ENCODE results near the gene ZNF445.
"Not testable (repeated sequence)": the region's sequence is repeated elsewhere in the genome, so short reads cannot be mapped to it uniquely, and the experiment has no call there.

ZNF445 gene

GRCh38 chr3:44409640-44410410 lies 67.6 kb downstream of the ZNF445 start:
- no peak for TF ChIP-seq CTCF (IDR thresholded peaks at IDR 0.05; ENCODE audit: low read depth, low read length)
- DNase-seq (ENCODE audit: extremely low read depth, low read depth) = no peak

GRCh38 chr3:44402548-44402947 lies 74.9 kb downstream of the ZNF445 start:
- DNase-seq (ENCODE audit: extremely low read depth, low read depth) = no peak
- TF ChIP-seq CTCF (IDR thresholded peaks at IDR 0.05; ENCODE audit: low read depth, low read length) = no peak

- no peak for TF ChIP-seq CTCF (IDR thresholded peaks at IDR 0.05; ENCODE audit: low read depth, low read length)
- DNase-seq (ENCODE audit: extremely low read depth, low read depth) = no peak
Observed at GRCh38 chr3:44400771-44401170, 76.7 kb downstream of the ZNF445 start.

GRCh38 chr3:44398853-44399252 lies 78.6 kb downstream of the ZNF445 start:
- TF ChIP-seq CTCF (IDR thresholded peaks at IDR 0.05; ENCODE audit: low read depth, low read length) = no peak
- DNase-seq (ENCODE audit: extremely low read depth, low read depth) = no peak

GRCh38 chr3:44398271-44398670 lies 79.2 kb downstream of the ZNF445 start:
- not testable (repeated sequence) for DNase-seq (ENCODE audit: extremely low read depth, low read depth)

GRCh38 chr3:44396200-44397171 lies 81.0 kb downstream of the ZNF445 start:
- no peak for DNase-seq (ENCODE audit: extremely low read depth, low read depth)
- no peak for TF ChIP-seq CTCF (IDR thresholded peaks at IDR 0.05; ENCODE audit: low read depth, low read length)

- no peak for DNase-seq (ENCODE audit: extremely low read depth, low read depth)
- no peak for TF ChIP-seq CTCF (IDR thresholded peaks at IDR 0.05; ENCODE audit: low read depth, low read length)
Observed at GRCh38 chr3:44395714-44396113, 81.8 kb downstream of the ZNF445 start.
